HepG2 (cell line): ENCODE measurements around the gene ELL. TPM values are rescaled to one million over a fixed set of nuclear protein-coding genes. Genes with fewer than 3 reads are reported as not detected.
"Not testable (repeated sequence)": the region's sequence is repeated elsewhere in the genome, so short reads cannot be mapped to it uniquely, and the experiment has no call there.

ENCODE experiments used
- ATAC-seq: fragments of 200-7000 bp; cut with Tn5 transposase; 3 replicates; pipeline ENCODE4 v1.9.1; 2020; ENCODE audit warnings: mild to moderate bottlenecking, moderate library complexity
- BruUV-seq: library from RNA; stranded (reverse); fragments of 400-500 nt; replicated peaks from 2 replicates; lab custom pipeline; 2021; lab: Mats Ljungman, UMichigan
- CTCF ChIA-PET: fragments of 300-600 bp; formaldehyde crosslinking; extraction: SDS; loops from one replicate; lab custom pipeline; 2021; ENCODE audit warnings: low total read pairs, inconsistent platforms, low intra/inter-chr PET ratio; lab: Yijun Ruan, JAX
- POLR2A ChIA-PET: fragments of 350-600 bp; sonication (Branson Sonifier 250); formaldehyde crosslinking; loops from one replicate; lab custom pipeline; 2020; ENCODE audit warnings: antibody characterized with exemption, inconsistent platforms; lab: Yijun Ruan, JAX
- DNase-seq: peaks from one replicate; pipeline ENCODE4 v3.0.0-alpha.2; 2015; ENCODE audit warnings: low spot score
- FAIRE-seq: peaks from 3 replicates; lab custom pipeline; 2011; peaks lifted over from hg19 to GRCh38; lab: Jason Lieb, UNC
- H2AFZ ChIP-seq: one replicate; pipeline ENCODE4 v1.6.1; 2011; ENCODE audit warnings: low read length, inconsistent platforms
- H3K27ac ChIP-seq: fragments of 300-600 bp; 3 replicates; pipeline ENCODE4 v1.8.0; 2011; ENCODE audit warnings: mixed run types, mild to moderate bottlenecking, mixed read lengths, low read length, inconsistent platforms; ENCODE audit not compliant: insufficient read depth; ENCODE audit errors: extremely low read length
- H3K27me3 ChIP-seq, 2 experiments: fragments of 200-600 bp in 1 of 2; 2 replicates in 1 of 2; 3 replicates in 1 of 2; pipeline versions ENCODE4 v1.6.0 to v1.8.0; 2011; ENCODE audit warnings: low read length in 2 of 2, mild to moderate bottlenecking in 2 of 2, moderate library complexity in 2 of 2, inconsistent platforms in 1 of 2; ENCODE audit not compliant: insufficient read depth in 2 of 2, control insufficient read depth in 1 of 2
- H3K36me3 ChIP-seq, 2 experiments: fragments of 200-600 bp in 1 of 2; replicated peaks in 1 of 2; 2 replicates in 1 of 2; 3 replicates in 1 of 2; pipeline versions ENCODE4 v1.5.1 to v1.8.0; 2011; ENCODE audit warnings: low read length in 2 of 2, inconsistent platforms in 1 of 2; ENCODE audit not compliant: insufficient read depth in 2 of 2, control insufficient read depth in 1 of 2
- H3K4me1 ChIP-seq: 2 replicates; pipeline ENCODE4 v1.5.1; 2012; ENCODE audit warnings: low read length, inconsistent platforms; ENCODE audit not compliant: insufficient read depth
- H3K4me2 ChIP-seq: 2 replicates; pipeline ENCODE4 v1.6.0; 2011; ENCODE audit warnings: low read depth, low read length, inconsistent platforms
- H3K4me3 ChIP-seq, 3 experiments: fragments of 200-600 bp in 1 of 3; sonication (generic), shearing (Covaris generic) in 1 of 3; replicated peaks in 1 of 3; 2 replicates each; pipeline ENCODE4 v1.5.1; 2011 to 2016; ENCODE audit warnings: low read length in 3 of 3, inconsistent platforms in 2 of 3, low read depth in 2 of 3, mild to moderate bottlenecking in 2 of 3, control low read depth in 1 of 3, mixed read lengths in 1 of 3; ENCODE audit not compliant: insufficient read depth in 1 of 3
- H3K79me2 ChIP-seq: one replicate; pipeline ENCODE4 v1.6.1; 2011; ENCODE audit warnings: low read length, inconsistent platforms; ENCODE audit not compliant: insufficient read depth
- H3K9ac ChIP-seq: 2 replicates; pipeline ENCODE4 v1.6.0; 2011; ENCODE audit warnings: mild to moderate bottlenecking, low read depth, low read length, inconsistent platforms; ENCODE audit not compliant: insufficient read depth
- H3K9me3 ChIP-seq: 2 replicates; pipeline ENCODE4 v1.5.1; 2012; ENCODE audit warnings: mild to moderate bottlenecking, low read length
- H4K20me1 ChIP-seq: 2 replicates; pipeline ENCODE4 v1.6.0; 2011; ENCODE audit warnings: inconsistent platforms, mild to moderate bottlenecking, low read length, moderate library complexity; ENCODE audit not compliant: insufficient read depth
- ERF ChIP-seq: IDR thresholded peaks from 2 replicates; pipeline ENCODE4 v1.6.1; 2018; ENCODE audit warnings: missing biosample characterization, missing genetic modification reagents
- GATAD2A ChIP-seq: IDR thresholded peaks from 2 replicates; pipeline ENCODE4 v1.6.1; 2016
- IKZF5 ChIP-seq: IDR thresholded peaks from 2 replicates; pipeline ENCODE4 v1.6.1; 2018; ENCODE audit warnings: missing genetic modification reagents, mild to moderate bottlenecking, missing compliant biosample characterization
- MED1 ChIP-seq: sonication (generic); formaldehyde crosslinking; IDR thresholded peaks from 2 replicates; pipeline ENCODE4 v1.4.0; 2020; ENCODE audit warnings: missing genetic modification reagents
- MIXL1 ChIP-seq: IDR thresholded peaks from 2 replicates; pipeline ENCODE4 v1.6.1; 2016
- RXRB ChIP-seq: IDR thresholded peaks from 2 replicates; pipeline ENCODE4 v1.6.1; 2016; ENCODE audit warnings: borderline replicate concordance, missing genetic modification reagents, missing compliant biosample characterization
- SAP130 ChIP-seq: IDR thresholded peaks from 2 replicates; pipeline ENCODE4 v1.6.1; 2016; ENCODE audit warnings: low read depth
- SOX5 ChIP-seq: IDR thresholded peaks from 2 replicates; pipeline ENCODE4 v1.6.1; 2016; ENCODE audit warnings: borderline replicate concordance
- TBX2 ChIP-seq: sonication (generic); formaldehyde crosslinking; IDR thresholded peaks from 2 replicates; pipeline ENCODE4 v1.5.0; 2020; ENCODE audit warnings: missing genetic modification reagents, mild to moderate bottlenecking, borderline replicate concordance
- TEAD3 ChIP-seq: optimal IDR thresholded peaks from 2 replicates; pipeline ENCODE3; 2016; ENCODE audit warnings: borderline replicate concordance
- TFE3 ChIP-seq: IDR thresholded peaks from 2 replicates; pipeline ENCODE4 v1.6.1; 2016
- ZNF501 ChIP-seq: sonication (generic); formaldehyde crosslinking; IDR thresholded peaks from 2 replicates; pipeline ENCODE4 v1.5.1; 2020; ENCODE audit warnings: mild to moderate bottlenecking, moderate library complexity, missing genetic modification reagents
- ZNF563 ChIP-seq: sonication (generic); formaldehyde crosslinking; IDR thresholded peaks from 2 replicates; pipeline ENCODE4 v1.8.0; 2022; ENCODE audit warnings: mild to moderate bottlenecking, moderate library complexity, missing genetic modification reagents
- ZNF792 ChIP-seq: IDR thresholded peaks from 2 replicates; pipeline ENCODE4 v1.6.1; 2016
- WGBS: methylation state at CpG from one replicate; pipeline ENCODE4 v1.1.6; 2017; ENCODE audit warnings: low lambda C conversion rate; 5-methylcytosine and 5-hydroxymethylcytosine counted together
- in situ Hi-C: cut with HindIII; loops from 2 replicates; pipeline ENCODE4 v1.10.0; 2017; ENCODE audit warnings: low pct_unique_long_range_greater_than_20kb; ENCODE audit not compliant: extremely low pct_ligation_motif_present
- intact Hi-C: fragments of 100-400 bp; cut with micrococcal nuclease; formaldehyde crosslinking; loops from one replicate; pipeline ENCODE4 v1.10.0; 2022; ENCODE audit not compliant: unreplicated experiment
- polyA plus RNA-seq, 8 experiments: library from polyadenylated mRNA; depleted of rRNA in 3 of 8; stranded (reverse) in 7 of 8; unstranded in 1 of 8; fragments of >200 nt; fragmentation: Illumina TruSeq in 4 of 8; extraction: Trizol in 4 of 8; gene quantifications; 2 replicates each; pipeline versions ENCODE4 v1.2.1 to v1.2.3, GENCODE V29; 2011 to 2016; ENCODE audit warnings: low read depth in 4 of 8, missing spikeins in 1 of 8, mixed read lengths in 1 of 8; ENCODE audit not compliant: insufficient read depth in 1 of 8
- total RNA-seq, 5 experiments: library from RNA; depleted of rRNA; stranded (reverse); fragments of >200 nt; fragmentation: Illumina TruSeq; extraction: Trizol; gene quantifications; 2 replicates each; pipeline ENCODE4 v1.2.3, GENCODE V29; 2016; ENCODE audit warnings: low read depth in 1 of 5
- TF ChIP-seq, protein P1 (sequence below): sonication (generic); formaldehyde crosslinking; IDR thresholded peaks from 2 replicates; pipeline ENCODE4 v1.4.0; 2020; ENCODE audit warnings: missing genetic modification reagents

Gene ELL
- total and polyA plus RNA-seq, 2 of the 13 experiments (the other 11 are each of a cell fraction or from before 2014, with no cell fraction given), result 3.7 to 5.4 TPM

DNA sequence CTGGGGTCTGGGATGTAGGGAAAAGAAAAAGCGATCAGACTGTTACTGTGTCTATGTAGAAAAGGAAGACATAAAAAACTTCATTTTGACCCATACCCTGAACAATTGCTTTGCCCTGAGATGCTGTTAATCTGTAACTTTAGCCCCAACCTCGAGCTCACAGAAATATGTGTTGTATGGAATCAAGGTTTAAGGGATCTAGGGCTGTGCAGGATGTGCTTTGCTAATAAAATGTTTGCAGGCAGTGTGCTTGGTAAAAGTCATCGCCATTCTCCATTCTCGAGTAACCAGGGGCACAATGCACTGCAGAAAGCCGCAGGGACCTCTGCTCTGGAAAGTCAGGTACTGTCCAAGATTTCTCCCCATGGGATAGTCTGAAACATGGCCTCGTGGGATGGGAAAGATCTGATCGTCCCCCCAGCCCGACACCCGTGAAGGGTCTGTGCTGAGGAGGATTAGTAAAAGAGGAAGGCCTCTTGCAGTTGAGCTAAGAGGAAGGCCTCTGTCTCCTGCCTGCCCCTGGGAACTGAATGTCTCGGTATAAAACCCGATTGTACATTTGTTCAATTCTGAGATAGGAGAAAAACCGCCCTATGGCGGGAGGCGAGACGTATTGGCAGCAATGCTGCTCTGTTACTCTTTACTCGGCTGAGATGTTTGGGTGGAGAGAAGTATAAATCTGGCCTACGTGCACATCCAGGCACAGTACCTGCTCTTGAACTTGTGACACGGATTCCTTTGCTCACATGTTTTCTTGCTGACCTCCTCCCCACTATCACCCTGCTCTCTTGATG is 119.2 kb downstream of the ELL start:
- H3K36me3 ChIP-seq, H4K20me1 ChIP-seq, BruUV-seq, H3K9me3 ChIP-seq, H3K79me2 ChIP-seq, DNase-seq, H2AFZ ChIP-seq, H3K27ac ChIP-seq, ATAC-seq: not testable (repeated sequence)
- peaks cover 0 to 10% of the 10 kb centered on the region in 2 experiments; a peak in 4 of 5 replicates for H3K27me3 ChIP-seq
- H3K9ac ChIP-seq, result peak overlapping the region; percentile 34
- CTCF ChIA-PET, result interaction anchor here (1.3 to 1.6 kb wide), 2 partner anchors 8 to 53 kb away, joined by 6 to 11 read pairs; no protein-coding TSS in a partner anchor
- H3K4me2 ChIP-seq, result peak overlapping the region; percentile 86
- WGBS, result 4% methylated on average over 18 of the region's 18 CpGs
- in situ Hi-C loops (loop anchor here (10.0 kb wide), 1 partner anchor 58 kb away; the partner anchor contains the start of gene PGPEP1), intact Hi-C loops (loop anchor here (5.0 kb wide), 1 partner anchor 55 kb away; no protein-coding TSS in a partner anchor)
- peak; percentile 73 for FAIRE-seq
- peak overlapping the region; percentile 28 to 63 (median 35); a peak in 5 of 6 replicates for H3K4me3 ChIP-seq
- peaks cover 44% of the 10 kb centered on the region for H3K4me1 ChIP-seq
- POLR2A ChIA-PET, result interaction anchor here (1.2 to 2.3 kb wide), 5 partner anchors 12 to 23 kb away, joined by 3 to 22 read pairs (median 5); partner anchors contain the start of gene GDF15
- peak; percentile 32; the same call in 1 of the 2 replicates for TF ChIP-seq TBX2 (CRISPR knock-in tag)
- 0 out of 2 replicates have a peak, but pooled peaks have one; percentile 18 for TF ChIP-seq ZNF501 (CRISPR knock-in tag)
- 0 out of 2 replicates have a peak, but pooled peaks have one; percentile 18 for TF ChIP-seq MIXL1 (CRISPR knock-in tag)
- peak; percentile 48 for TF ChIP-seq TEAD3 (CRISPR knock-in tag)
- 0 out of 2 replicates have a peak, but pooled peaks have one; percentile 18 for TF ChIP-seq IKZF5 (CRISPR knock-in tag)
- TF ChIP-seq ZNF792 (CRISPR knock-in tag), result 0 out of 2 replicates have a peak, but pooled peaks have one; percentile 8
- peak; percentile 17; the same call in 1 of the 2 replicates for TF ChIP-seq ERF (CRISPR knock-in tag)
- TF ChIP-seq MED1 (CRISPR knock-in tag), result peak; percentile 53; the same call in 1 of the 2 replicates
- peak; percentile 43; the same call in 1 of the 2 replicates for TF ChIP-seq TFE3 (CRISPR knock-in tag)
- peak; percentile 34; the same call in 1 of the 2 replicates for TF ChIP-seq ZNF563
- TF ChIP-seq GATAD2A (CRISPR knock-in tag), result 0 out of 2 replicates have a peak, but pooled peaks have one; percentile 10
- TF ChIP-seq, protein P1, sequence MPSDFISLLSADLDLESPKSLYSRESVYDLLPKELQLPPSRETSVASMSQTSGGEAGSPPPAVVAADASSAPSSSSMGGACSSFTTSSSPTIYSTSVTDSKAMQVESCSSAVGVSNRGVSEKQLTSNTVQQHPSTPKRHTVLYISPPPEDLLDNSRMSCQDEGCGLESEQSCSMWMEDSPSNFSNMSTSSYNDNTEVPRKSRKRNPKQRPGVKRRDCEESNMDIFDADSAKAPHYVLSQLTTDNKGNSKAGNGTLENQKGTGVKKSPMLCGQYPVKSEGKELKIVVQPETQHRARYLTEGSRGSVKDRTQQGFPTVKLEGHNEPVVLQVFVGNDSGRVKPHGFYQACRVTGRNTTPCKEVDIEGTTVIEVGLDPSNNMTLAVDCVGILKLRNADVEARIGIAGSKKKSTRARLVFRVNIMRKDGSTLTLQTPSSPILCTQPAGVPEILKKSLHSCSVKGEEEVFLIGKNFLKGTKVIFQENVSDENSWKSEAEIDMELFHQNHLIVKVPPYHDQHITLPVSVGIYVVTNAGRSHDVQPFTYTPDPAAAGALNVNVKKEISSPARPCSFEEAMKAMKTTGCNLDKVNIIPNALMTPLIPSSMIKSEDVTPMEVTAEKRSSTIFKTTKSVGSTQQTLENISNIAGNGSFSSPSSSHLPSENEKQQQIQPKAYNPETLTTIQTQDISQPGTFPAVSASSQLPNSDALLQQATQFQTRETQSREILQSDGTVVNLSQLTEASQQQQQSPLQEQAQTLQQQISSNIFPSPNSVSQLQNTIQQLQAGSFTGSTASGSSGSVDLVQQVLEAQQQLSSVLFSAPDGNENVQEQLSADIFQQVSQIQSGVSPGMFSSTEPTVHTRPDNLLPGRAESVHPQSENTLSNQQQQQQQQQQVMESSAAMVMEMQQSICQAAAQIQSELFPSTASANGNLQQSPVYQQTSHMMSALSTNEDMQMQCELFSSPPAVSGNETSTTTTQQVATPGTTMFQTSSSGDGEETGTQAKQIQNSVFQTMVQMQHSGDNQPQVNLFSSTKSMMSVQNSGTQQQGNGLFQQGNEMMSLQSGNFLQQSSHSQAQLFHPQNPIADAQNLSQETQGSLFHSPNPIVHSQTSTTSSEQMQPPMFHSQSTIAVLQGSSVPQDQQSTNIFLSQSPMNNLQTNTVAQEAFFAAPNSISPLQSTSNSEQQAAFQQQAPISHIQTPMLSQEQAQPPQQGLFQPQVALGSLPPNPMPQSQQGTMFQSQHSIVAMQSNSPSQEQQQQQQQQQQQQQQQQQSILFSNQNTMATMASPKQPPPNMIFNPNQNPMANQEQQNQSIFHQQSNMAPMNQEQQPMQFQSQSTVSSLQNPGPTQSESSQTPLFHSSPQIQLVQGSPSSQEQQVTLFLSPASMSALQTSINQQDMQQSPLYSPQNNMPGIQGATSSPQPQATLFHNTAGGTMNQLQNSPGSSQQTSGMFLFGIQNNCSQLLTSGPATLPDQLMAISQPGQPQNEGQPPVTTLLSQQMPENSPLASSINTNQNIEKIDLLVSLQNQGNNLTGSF (CRISPR knock-in tag), result 0 out of 2 replicates have a peak, but pooled peaks have one; percentile 21
- peak; percentile 52; the same call in 1 of the 2 replicates for TF ChIP-seq RXRB (CRISPR knock-in tag)
- TF ChIP-seq SAP130 (CRISPR knock-in tag), result peak; percentile 26
- 0 out of 2 replicates have a peak, but pooled peaks have one; percentile 16 for TF ChIP-seq SOX5
